ENCODE results near the gene ATAD1. TPM values are rescaled to one million over a fixed set of nuclear protein-coding genes. Genes with fewer than 3 reads are reported as not detected.

Gene ATAD1
- total RNA-seq, 2 experiments from 2014 or later = 33.7 to 38.7 TPM

DNA sequence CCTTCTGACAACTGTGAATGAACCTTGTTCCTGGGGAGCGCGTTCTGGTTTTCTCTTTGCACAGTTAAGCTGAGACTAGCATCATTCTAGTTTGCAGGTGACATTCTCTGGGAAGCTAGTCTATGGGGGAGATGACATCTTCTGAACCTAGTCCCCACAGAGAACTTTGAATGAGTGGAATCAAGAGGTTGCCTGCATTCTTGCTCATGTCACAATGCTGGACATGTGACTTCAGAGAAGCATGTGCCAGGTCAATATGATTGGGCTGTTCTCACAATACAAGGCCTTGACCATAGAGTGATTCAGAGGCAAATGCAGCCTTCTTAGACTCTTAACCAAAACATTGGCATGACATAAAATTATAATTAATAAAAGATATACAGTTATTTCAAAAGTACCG, 23.2 kb upstream of the ATAD1 start:
- Histone ChIP-seq H3K4me3 (ENCODE audit: low read length) (no peak overlapping the region), H3K27ac (ENCODE audit: low read depth in 1 of 2, low read length in 2 of 2) (no peak overlapping the region), H3K4me1 (ENCODE audit: insufficient read depth, low read length) (no peaks in the 10 kb centered on the region), H3K27me3 (ENCODE audit: control insufficient read depth in 1 of 2, insufficient read depth in 2 of 2, low read length in 2 of 2) (no peaks in the 10 kb centered on the region), H3K36me3 (ENCODE audit: insufficient read depth, low read length) (no peaks in the 10 kb centered on the region), H3K9me3 (ENCODE audit: control insufficient read depth in 1 of 2, insufficient read depth in 1 of 2, low read length in 2 of 2) (no peaks in the 10 kb centered on the region)
- no peak overlapping the region for H3K4me3 Mint-ChIP-seq
- no peaks in the 10 kb centered on the region for H3K9me3 Mint-ChIP-seq
- CTCF ChIA-PET = no interaction called here
- DNase-seq = no peak
- TF ChIP-seq, protein P1, sequence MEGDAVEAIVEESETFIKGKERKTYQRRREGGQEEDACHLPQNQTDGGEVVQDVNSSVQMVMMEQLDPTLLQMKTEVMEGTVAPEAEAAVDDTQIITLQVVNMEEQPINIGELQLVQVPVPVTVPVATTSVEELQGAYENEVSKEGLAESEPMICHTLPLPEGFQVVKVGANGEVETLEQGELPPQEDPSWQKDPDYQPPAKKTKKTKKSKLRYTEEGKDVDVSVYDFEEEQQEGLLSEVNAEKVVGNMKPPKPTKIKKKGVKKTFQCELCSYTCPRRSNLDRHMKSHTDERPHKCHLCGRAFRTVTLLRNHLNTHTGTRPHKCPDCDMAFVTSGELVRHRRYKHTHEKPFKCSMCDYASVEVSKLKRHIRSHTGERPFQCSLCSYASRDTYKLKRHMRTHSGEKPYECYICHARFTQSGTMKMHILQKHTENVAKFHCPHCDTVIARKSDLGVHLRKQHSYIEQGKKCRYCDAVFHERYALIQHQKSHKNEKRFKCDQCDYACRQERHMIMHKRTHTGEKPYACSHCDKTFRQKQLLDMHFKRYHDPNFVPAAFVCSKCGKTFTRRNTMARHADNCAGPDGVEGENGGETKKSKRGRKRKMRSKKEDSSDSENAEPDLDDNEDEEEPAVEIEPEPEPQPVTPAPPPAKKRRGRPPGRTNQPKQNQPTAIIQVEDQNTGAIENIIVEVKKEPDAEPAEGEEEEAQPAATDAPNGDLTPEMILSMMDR (IDR thresholded peaks at IDR 0.05) = no peak
- no peaks in the 10 kb centered on the region for H3K27me3 Mint-ChIP-seq
- H3K4me1 Mint-ChIP-seq (ENCODE audit: low read depth) = no peaks in the 10 kb centered on the region
- H3K27ac Mint-ChIP-seq = no peak overlapping the region
- POLR2A ChIA-PET = no interaction called here
- H3K36me3 Mint-ChIP-seq (ENCODE audit: low read depth) = no peaks in the 10 kb centered on the region
- intact Hi-C loops (cut with DNase I, micrococcal nuclease) = no loop called here
- ATAC-seq (ENCODE audit: poor library complexity) = no peak

DNA sequence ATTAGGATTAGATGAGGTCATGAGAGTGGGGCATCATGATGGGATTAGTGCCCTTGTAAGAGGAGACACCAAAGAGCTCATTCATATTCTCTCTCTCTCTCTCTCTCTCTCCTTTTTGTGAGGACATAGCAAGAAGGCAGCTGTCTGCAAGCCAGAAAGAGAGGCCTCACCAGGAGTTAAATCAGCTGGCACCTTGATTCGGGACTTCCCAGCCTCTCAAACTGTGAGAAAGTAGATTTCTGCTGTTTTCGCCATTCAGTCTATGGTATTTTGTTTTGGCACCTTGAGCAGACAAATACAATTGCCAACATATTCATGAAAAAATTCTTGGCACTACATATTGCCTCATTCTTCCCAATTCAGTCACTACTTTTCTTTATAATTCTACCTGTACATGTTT, 20.6 kb upstream of the ATAD1 start:
- TF ChIP-seq, protein P1 (IDR thresholded peaks at IDR 0.05) = no peak
- no peaks in the 10 kb centered on the region for H3K9me3 Mint-ChIP-seq
- H3K4me1 ChIP-seq (ENCODE audit: insufficient read depth, low read length) = no peaks in the 10 kb centered on the region
- intact Hi-C loops (cut with DNase I, micrococcal nuclease) = no loop called here
- H3K27me3 ChIP-seq (ENCODE audit: control insufficient read depth in 1 of 2, insufficient read depth in 2 of 2, low read length in 2 of 2) = no peaks in the 10 kb centered on the region
- no peaks in the 10 kb centered on the region for H3K36me3 Mint-ChIP-seq (ENCODE audit: low read depth)
- H3K4me1 Mint-ChIP-seq (ENCODE audit: low read depth) = no peaks in the 10 kb centered on the region
- ChIA-PET CTCF (interaction anchor here (0.6 kb wide), 3 partner anchors 599 to 1183 kb away, joined by 4 to 5 read pairs (median 5); no protein-coding TSS in a partner anchor), POLR2A (interaction anchor here (1.2 kb wide), 1 partner anchor 21 kb away, joined by 3 read pairs; the partner anchor contains the start of gene ATAD1)
- ATAC-seq (ENCODE audit: poor library complexity) (no peak), DNase-seq (no peak)
- H3K27ac ChIP-seq (ENCODE audit: low read depth in 1 of 2, low read length in 2 of 2) = no peak overlapping the region
- no peaks in the 10 kb centered on the region for H3K9me3 ChIP-seq (ENCODE audit: control insufficient read depth in 1 of 2, insufficient read depth in 1 of 2, low read length in 2 of 2)
- no peak overlapping the region for H3K4me3 ChIP-seq (ENCODE audit: low read length)
- H3K27ac Mint-ChIP-seq = no peak overlapping the region
- no peak overlapping the region for H3K4me3 Mint-ChIP-seq
- no peaks in the 10 kb centered on the region for H3K27me3 Mint-ChIP-seq
- no peaks in the 10 kb centered on the region for H3K36me3 ChIP-seq (ENCODE audit: insufficient read depth, low read length)

- intact Hi-C loops (cut with DNase I, micrococcal nuclease) = no loop called here
- ChIA-PET POLR2A (interaction anchor here (1.0 kb wide), 1 partner anchor 18 kb away, joined by 3 read pairs; no protein-coding TSS in a partner anchor), CTCF (no interaction called here)
- no peak for ATAC-seq (ENCODE audit: poor library complexity)
- Histone ChIP-seq H3K9me3 (ENCODE audit: control insufficient read depth in 1 of 2, insufficient read depth in 1 of 2, low read length in 2 of 2) (no peaks in the 10 kb centered on the region), H3K36me3 (ENCODE audit: insufficient read depth, low read length) (no peaks in the 10 kb centered on the region), H3K27me3 (ENCODE audit: control insufficient read depth in 1 of 2, insufficient read depth in 2 of 2, low read length in 2 of 2) (no peaks in the 10 kb centered on the region), H3K4me1 (ENCODE audit: insufficient read depth, low read length) (no peaks in the 10 kb centered on the region), H3K27ac (ENCODE audit: low read depth in 1 of 2, low read length in 2 of 2) (no peak overlapping the region), H3K4me3 (ENCODE audit: low read length) (no peak overlapping the region)
- H3K27me3 Mint-ChIP-seq = no peaks in the 10 kb centered on the region
- DNase-seq = no peak
- no peaks in the 10 kb centered on the region for H3K36me3 Mint-ChIP-seq (ENCODE audit: low read depth)
- TF ChIP-seq, protein P1 (IDR thresholded peaks at IDR 0.05) = no peak
- no peak overlapping the region for H3K27ac Mint-ChIP-seq
- no peaks in the 10 kb centered on the region for H3K4me1 Mint-ChIP-seq (ENCODE audit: low read depth)
- no peak overlapping the region for H3K4me3 Mint-ChIP-seq
- H3K9me3 Mint-ChIP-seq = no peaks in the 10 kb centered on the region
Observed at GRCh38 chr10:87837445-87837844, 19.4 kb upstream of the ATAD1 start.

All from CD4-positive, alpha-beta T cell (primary cell).